WTC11 (cell line): ENCODE results near the gene KAZN. TPM values are rescaled to one million over a fixed set of nuclear protein-coding genes. Genes with fewer than 3 reads are reported as not detected.

Experiments used
- ATAC-seq: fragments of 200-7000 bp; cut with Tn5 transposase; 2 replicates; pipeline ENCODE4 v1.10.0; 2021; ENCODE audit warnings: mild to moderate bottlenecking, moderate library complexity
- CTCF ChIA-PET: fragments of 300-600 bp; sonication (Branson Sonifier 250); formaldehyde crosslinking; loops from one replicate; lab custom pipeline; 2021; ENCODE audit warnings: antibody characterized with exemption; lab: Charles Lee
- POLR2A ChIA-PET: fragments of 350-600 bp; sonication (Branson Sonifier 250); formaldehyde crosslinking; loops from one replicate; lab custom pipeline; 2021; ENCODE audit warnings: antibody characterized with exemption; lab: Charles Lee
- DNase-seq: peaks from one replicate; pipeline ENCODE4 v3.0.0; 2021; ENCODE audit warnings: low spot score
- H3K27ac Mint-ChIP-seq: 2 replicates; pipeline ENCODE4 v1.8.0; 2021; ENCODE audit warnings: mixed read lengths
- H3K27me3 Mint-ChIP-seq: 2 replicates; pipeline ENCODE4 v1.8.0; 2021; ENCODE audit warnings: low read depth, mild to moderate bottlenecking, moderate library complexity, mixed read lengths
- H3K36me3 Mint-ChIP-seq: 2 replicates; pipeline ENCODE4 v1.8.0; 2021; ENCODE audit warnings: mixed read lengths
- H3K4me1 Mint-ChIP-seq: 2 replicates; pipeline ENCODE4 v1.8.0; 2022; ENCODE audit warnings: mixed read lengths
- H3K4me3 Mint-ChIP-seq: 2 replicates; pipeline ENCODE4 v1.8.0; 2021; ENCODE audit warnings: mild to moderate bottlenecking, moderate library complexity, mixed read lengths
- H3K9me3 Mint-ChIP-seq: 2 replicates; pipeline ENCODE4 v1.8.0; 2021; ENCODE audit warnings: mixed read lengths
- ATF1 ChIP-seq: sonication (generic); formaldehyde crosslinking; IDR thresholded peaks from 2 replicates; pipeline ENCODE4 v1.8.1; 2023; ENCODE audit warnings: mild to moderate bottlenecking, moderate library complexity, missing genetic modification reagents
- CBFB ChIP-seq: sonication (generic); formaldehyde crosslinking; IDR thresholded peaks from 2 replicates; pipeline ENCODE4 v1.8.1; 2022; ENCODE audit warnings: mild to moderate bottlenecking, low read depth, missing genetic modification reagents
- CREM ChIP-seq: sonication (generic); formaldehyde crosslinking; IDR thresholded peaks from 2 replicates; pipeline ENCODE4 v1.8.1; 2022; ENCODE audit warnings: mild to moderate bottlenecking, missing genetic modification reagents, moderate library complexity
- FOXP1 ChIP-seq: sonication (generic); formaldehyde crosslinking; IDR thresholded peaks from 2 replicates; pipeline ENCODE4 v1.8.0; 2022; ENCODE audit warnings: missing genetic modification reagents, mild to moderate bottlenecking, moderate library complexity, borderline replicate concordance
- IRF2 ChIP-seq: sonication (generic); formaldehyde crosslinking; IDR thresholded peaks from 2 replicates; pipeline ENCODE4 v1.8.0; 2022; ENCODE audit warnings: low read depth, missing genetic modification reagents, borderline replicate concordance
- JUN ChIP-seq: sonication (generic); formaldehyde crosslinking; IDR thresholded peaks from 2 replicates; pipeline ENCODE4 v1.8.0; 2023; ENCODE audit warnings: mild to moderate bottlenecking, missing genetic modification reagents
- NFATC4 ChIP-seq: fragments of 250-450 bp; sonication (Bioruptor Pico); IDR thresholded peaks from 2 replicates; pipeline ENCODE4 v1.9.0; 2021; ENCODE audit warnings: mild to moderate bottlenecking
- NFYB ChIP-seq: sonication (generic); formaldehyde crosslinking; conservative IDR thresholded peaks from 2 replicates; pipeline ENCODE4 v1.8.0; 2022; ENCODE audit warnings: low read depth, missing genetic modification reagents
- OVOL2 ChIP-seq: fragments of 250-450 bp; sonication (Bioruptor Pico); IDR thresholded peaks from 2 replicates; pipeline ENCODE4 v1.9.0; 2021; ENCODE audit warnings: mild to moderate bottlenecking, borderline replicate concordance
- SP1 ChIP-seq: sonication (generic); formaldehyde crosslinking; conservative IDR thresholded peaks from 2 replicates; pipeline ENCODE4 v1.8.1; 2022; ENCODE audit warnings: missing genetic modification reagents
- ZNF232 ChIP-seq: sonication (generic); formaldehyde crosslinking; IDR thresholded peaks from 2 replicates; pipeline ENCODE4 v1.8.0; 2022; ENCODE audit warnings: mild to moderate bottlenecking, missing genetic modification reagents
- ZNF671 ChIP-seq: fragments of 250-450 bp; sonication (Bioruptor Pico); IDR thresholded peaks from 2 replicates; pipeline ENCODE4 v1.8.0; 2021; ENCODE audit warnings: mild to moderate bottlenecking
- total RNA-seq: library from RNA; stranded (reverse); gene quantifications from 3 replicates; pipeline ENCODE4 v1.2.3, GENCODE V29; 2021
- TF ChIP-seq, protein P1 (sequence below): sonication (generic); formaldehyde crosslinking; IDR thresholded peaks from 2 replicates; pipeline ENCODE4 v1.8.1; 2023; ENCODE audit warnings: mild to moderate bottlenecking, moderate library complexity, missing genetic modification reagents
- TF ChIP-seq, protein P2 (sequence below): sonication (generic); formaldehyde crosslinking; IDR thresholded peaks from 2 replicates; pipeline ENCODE4 v1.8.1; 2023; ENCODE audit warnings: mild to moderate bottlenecking, missing genetic modification reagents
- TF ChIP-seq, protein P3 (sequence below): fragments of 250-450 bp; sonication (Bioruptor Pico); conservative IDR thresholded peaks from 2 replicates; pipeline ENCODE4 v1.9.0; 2021; ENCODE audit warnings: mild to moderate bottlenecking
- TF ChIP-seq, protein P4 (sequence below): sonication (generic); formaldehyde crosslinking; IDR thresholded peaks from 2 replicates; pipeline ENCODE4 v1.8.1; 2022; ENCODE audit warnings: low read depth, missing genetic modification reagents, borderline replicate concordance
- TF ChIP-seq, protein P5 (sequence below): sonication (generic); formaldehyde crosslinking; IDR thresholded peaks from 2 replicates; pipeline ENCODE4 v1.8.0; 2023; ENCODE audit warnings: missing genetic modification reagents
- TF ChIP-seq, protein P6 (sequence below): sonication (generic); formaldehyde crosslinking; IDR thresholded peaks from 2 replicates; pipeline ENCODE4 v1.8.1; 2023; ENCODE audit warnings: mild to moderate bottlenecking, missing genetic modification reagents, moderate library complexity
- TF ChIP-seq, protein P7 (sequence below): sonication (generic); formaldehyde crosslinking; IDR thresholded peaks from 2 replicates; pipeline ENCODE4 v1.8.1; 2023; ENCODE audit warnings: mild to moderate bottlenecking, missing genetic modification reagents
- TF ChIP-seq, protein P8 (sequence below): sonication (generic); formaldehyde crosslinking; IDR thresholded peaks from 2 replicates; pipeline ENCODE4 v1.8.1; 2022; ENCODE audit warnings: mild to moderate bottlenecking, moderate library complexity, missing genetic modification reagents

KAZN gene
- total RNA-seq, 1 experiment from 2014 or later, result 19.9 TPM

DNA sequence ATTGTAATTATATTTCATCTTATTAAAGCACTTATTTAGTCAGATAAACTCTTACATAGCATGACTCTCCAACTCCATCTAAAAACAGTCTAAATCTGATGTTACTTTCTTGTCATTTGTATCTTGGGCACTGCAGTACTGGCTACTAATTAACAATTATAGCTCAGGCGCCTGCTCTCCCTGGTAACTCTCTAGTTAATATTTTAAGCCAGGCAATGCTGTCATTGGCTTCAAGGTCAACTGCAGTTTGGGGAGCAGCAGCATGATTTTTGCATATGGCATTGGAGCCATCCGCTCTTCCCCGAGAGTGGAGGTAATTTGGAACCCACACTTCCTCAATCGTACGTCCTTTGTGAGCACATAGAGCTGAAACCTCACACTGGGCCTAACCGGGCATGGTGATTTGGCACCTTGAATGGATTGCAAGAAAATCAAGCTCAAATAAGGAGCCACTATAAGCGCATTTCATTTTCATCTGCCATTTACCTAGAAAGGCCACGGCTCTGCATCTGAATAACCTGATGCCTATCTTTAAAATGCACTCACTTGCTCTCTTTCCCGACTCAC lies 187.7 kb downstream of the KAZN start:
- Mint-ChIP-seq H3K4me1 (peaks cover 66% of the 10 kb centered on the region), H3K27me3 (no peaks in the 10 kb centered on the region), H3K4me3 (no peak overlapping the region), H3K9me3 (no peaks in the 10 kb centered on the region), H3K36me3 (no peaks in the 10 kb centered on the region), H3K27ac (no peak overlapping the region)
- ChIA-PET CTCF (interaction anchor here (0.7 to 3.6 kb wide), 7 partner anchors 9 to 261 kb away, joined by 3 to 31 read pairs (median 3); no protein-coding TSS in a partner anchor), POLR2A (no interaction called here)
- ATAC-seq (no peak), DNase-seq (no peak)
- TF ChIP-seq NFATC4 (no peak), CREM (CRISPR knock-in tag) (no peak), NFYB (CRISPR knock-in tag) (no peak), ZNF232 (CRISPR knock-in tag) (no peak), ATF1 (CRISPR knock-in tag) (no peak), CBFB (CRISPR knock-in tag) (no peak), SP1 (CRISPR knock-in tag) (no peak), OVOL2 (no peak), ZNF671 (no peak), JUN (CRISPR knock-in tag) (no peak), FOXP1 (no peak)
- TF ChIP-seq, protein P1, sequence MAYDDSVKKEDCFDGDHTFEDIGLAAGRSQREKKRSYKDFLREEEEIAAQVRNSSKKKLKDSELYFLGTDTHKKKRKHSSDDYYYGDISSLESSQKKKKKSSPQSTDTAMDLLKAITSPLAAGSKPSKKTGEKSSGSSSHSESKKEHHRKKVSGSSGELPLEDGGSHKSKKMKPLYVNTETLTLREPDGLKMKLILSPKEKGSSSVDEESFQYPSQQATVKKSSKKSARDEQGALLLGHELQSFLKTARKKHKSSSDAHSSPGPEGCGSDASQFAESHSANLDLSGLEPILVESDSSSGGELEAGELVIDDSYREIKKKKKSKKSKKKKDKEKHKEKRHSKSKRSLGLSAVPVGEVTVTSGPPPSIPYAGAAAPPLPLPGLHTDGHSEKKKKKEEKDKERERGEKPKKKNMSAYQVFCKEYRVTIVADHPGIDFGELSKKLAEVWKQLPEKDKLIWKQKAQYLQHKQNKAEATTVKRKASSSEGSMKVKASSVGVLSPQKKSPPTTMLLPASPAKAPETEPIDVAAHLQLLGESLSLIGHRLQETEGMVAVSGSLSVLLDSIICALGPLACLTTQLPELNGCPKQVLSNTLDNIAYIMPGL (CRISPR knock-in tag), result no peak
- TF ChIP-seq, protein P2, sequence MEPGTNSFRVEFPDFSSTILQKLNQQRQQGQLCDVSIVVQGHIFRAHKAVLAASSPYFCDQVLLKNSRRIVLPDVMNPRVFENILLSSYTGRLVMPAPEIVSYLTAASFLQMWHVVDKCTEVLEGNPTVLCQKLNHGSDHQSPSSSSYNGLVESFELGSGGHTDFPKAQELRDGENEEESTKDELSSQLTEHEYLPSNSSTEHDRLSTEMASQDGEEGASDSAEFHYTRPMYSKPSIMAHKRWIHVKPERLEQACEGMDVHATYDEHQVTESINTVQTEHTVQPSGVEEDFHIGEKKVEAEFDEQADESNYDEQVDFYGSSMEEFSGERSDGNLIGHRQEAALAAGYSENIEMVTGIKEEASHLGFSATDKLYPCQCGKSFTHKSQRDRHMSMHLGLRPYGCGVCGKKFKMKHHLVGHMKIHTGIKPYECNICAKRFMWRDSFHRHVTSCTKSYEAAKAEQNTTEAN (CRISPR knock-in tag), result no peak
- TF ChIP-seq, protein P3, sequence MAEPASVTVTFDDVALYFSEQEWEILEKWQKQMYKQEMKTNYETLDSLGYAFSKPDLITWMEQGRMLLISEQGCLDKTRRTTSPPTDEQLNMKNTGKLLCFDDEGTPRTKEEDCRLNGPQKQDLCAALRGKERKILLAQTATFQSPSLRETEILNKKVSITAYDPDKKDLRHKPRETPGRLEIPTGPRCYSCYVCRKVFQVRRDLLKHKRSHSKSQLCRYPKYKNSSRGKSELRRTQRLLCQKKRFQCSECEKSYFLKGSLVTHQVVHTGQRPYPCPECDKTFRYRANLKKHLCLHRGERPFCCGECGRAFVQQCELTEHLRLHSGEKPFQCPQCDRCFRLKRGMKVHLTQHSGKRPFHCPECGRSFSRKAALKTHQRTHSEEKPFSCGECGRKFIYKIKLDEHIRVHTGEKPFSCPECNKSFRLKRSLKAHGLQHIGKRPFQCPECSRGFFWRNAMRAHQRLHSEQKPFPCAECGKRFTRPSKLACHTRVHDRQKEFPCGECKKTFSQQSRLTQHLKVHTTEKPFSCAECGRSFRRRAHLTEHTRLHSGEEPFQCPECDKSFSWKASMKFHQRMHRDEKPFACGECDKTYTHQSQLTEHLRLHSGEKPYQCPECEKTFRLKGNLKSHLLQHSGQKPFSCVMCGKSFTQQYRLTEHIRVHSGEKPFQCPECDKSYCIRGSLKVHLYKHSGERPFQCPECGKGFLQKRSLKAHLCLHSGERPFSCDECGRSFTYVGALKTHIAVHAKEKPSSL, result no peak
- TF ChIP-seq, protein P4, sequence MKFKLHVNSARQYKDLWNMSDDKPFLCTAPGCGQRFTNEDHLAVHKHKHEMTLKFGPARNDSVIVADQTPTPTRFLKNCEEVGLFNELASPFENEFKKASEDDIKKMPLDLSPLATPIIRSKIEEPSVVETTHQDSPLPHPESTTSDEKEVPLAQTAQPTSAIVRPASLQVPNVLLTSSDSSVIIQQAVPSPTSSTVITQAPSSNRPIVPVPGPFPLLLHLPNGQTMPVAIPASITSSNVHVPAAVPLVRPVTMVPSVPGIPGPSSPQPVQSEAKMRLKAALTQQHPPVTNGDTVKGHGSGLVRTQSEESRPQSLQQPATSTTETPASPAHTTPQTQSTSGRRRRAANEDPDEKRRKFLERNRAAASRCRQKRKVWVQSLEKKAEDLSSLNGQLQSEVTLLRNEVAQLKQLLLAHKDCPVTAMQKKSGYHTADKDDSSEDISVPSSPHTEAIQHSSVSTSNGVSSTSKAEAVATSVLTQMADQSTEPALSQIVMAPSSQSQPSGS (CRISPR knock-in tag), result no peak
- TF ChIP-seq, protein P5, sequence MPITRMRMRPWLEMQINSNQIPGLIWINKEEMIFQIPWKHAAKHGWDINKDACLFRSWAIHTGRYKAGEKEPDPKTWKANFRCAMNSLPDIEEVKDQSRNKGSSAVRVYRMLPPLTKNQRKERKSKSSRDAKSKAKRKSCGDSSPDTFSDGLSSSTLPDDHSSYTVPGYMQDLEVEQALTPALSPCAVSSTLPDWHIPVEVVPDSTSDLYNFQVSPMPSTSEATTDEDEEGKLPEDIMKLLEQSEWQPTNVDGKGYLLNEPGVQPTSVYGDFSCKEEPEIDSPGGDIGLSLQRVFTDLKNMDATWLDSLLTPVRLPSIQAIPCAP (CRISPR knock-in tag), result no peak
- TF ChIP-seq, protein P6, sequence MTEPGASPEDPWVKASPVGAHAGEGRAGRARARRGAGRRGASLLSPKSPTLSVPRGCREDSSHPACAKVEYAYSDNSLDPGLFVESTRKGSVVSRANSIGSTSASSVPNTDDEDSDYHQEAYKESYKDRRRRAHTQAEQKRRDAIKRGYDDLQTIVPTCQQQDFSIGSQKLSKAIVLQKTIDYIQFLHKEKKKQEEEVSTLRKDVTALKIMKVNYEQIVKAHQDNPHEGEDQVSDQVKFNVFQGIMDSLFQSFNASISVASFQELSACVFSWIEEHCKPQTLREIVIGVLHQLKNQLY, result no peak

DNA sequence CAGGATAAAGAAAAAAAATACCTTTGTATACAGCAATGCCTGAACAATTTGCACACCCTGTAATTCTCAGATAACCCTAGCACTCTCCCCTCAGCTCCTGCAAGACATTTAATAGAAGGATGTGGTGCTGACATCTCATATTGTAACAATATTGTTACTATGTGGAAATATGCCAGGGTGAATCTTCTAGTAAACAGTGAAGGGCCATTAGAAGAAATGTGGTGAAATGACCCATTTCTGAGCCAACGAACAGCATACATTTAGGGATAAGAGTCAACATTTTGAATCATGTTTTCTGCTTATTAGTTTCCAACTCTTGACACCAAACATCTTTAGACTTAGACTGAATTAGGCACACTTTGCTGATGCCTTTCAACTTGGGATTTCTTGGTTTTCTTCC lies 188.2 kb downstream of the KAZN start:
- POLR2A ChIA-PET, result no interaction called here
- no peak overlapping the region for H3K4me3 Mint-ChIP-seq
- peaks cover 62% of the 10 kb centered on the region for H3K4me1 Mint-ChIP-seq
- H3K27ac Mint-ChIP-seq, result no peak overlapping the region
- DNase-seq (no peak), ATAC-seq (no peak)
- no peaks in the 10 kb centered on the region for H3K9me3 Mint-ChIP-seq
- H3K27me3 Mint-ChIP-seq, result no peaks in the 10 kb centered on the region
- CTCF ChIA-PET, result interaction anchor here (0.7 to 3.6 kb wide), 8 partner anchors 9 to 260 kb away, joined by 3 to 31 read pairs (median 4); no protein-coding TSS in a partner anchor
- H3K36me3 Mint-ChIP-seq, result no peaks in the 10 kb centered on the region
- TF ChIP-seq, protein P7, sequence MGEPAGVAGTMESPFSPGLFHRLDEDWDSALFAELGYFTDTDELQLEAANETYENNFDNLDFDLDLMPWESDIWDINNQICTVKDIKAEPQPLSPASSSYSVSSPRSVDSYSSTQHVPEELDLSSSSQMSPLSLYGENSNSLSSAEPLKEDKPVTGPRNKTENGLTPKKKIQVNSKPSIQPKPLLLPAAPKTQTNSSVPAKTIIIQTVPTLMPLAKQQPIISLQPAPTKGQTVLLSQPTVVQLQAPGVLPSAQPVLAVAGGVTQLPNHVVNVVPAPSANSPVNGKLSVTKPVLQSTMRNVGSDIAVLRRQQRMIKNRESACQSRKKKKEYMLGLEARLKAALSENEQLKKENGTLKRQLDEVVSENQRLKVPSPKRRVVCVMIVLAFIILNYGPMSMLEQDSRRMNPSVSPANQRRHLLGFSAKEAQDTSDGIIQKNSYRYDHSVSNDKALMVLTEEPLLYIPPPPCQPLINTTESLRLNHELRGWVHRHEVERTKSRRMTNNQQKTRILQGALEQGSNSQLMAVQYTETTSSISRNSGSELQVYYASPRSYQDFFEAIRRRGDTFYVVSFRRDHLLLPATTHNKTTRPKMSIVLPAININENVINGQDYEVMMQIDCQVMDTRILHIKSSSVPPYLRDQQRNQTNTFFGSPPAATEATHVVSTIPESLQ (CRISPR knock-in tag), result no peak
- TF ChIP-seq IRF2 (no peak), NFATC4 (no peak)
- TF ChIP-seq, protein P8, sequence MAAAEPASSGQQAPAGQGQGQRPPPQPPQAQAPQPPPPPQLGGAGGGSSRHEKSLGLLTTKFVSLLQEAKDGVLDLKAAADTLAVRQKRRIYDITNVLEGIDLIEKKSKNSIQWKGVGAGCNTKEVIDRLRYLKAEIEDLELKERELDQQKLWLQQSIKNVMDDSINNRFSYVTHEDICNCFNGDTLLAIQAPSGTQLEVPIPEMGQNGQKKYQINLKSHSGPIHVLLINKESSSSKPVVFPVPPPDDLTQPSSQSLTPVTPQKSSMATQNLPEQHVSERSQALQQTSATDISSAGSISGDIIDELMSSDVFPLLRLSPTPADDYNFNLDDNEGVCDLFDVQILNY (CRISPR knock-in tag), result no peak
